GM23338 (cell line): Measurements from ENCODE around the gene WNK1. TPM values are rescaled to one million over a fixed set of nuclear protein-coding genes. Genes with fewer than 3 reads are reported as not detected.

ENCODE experiments used
- ATAC-seq: fragments of 200-7000 bp; cut with Tn5 transposase; 3 replicates; pipeline ENCODE4 v1.9.1; 2020
- DNase-seq: peaks from one replicate; pipeline ENCODE4 v3.0.0-alpha.2; 2015; ENCODE audit warnings: low spot score
- H2AFZ ChIP-seq: fragments of 200-600 bp; sonication (generic); 2 replicates; pipeline ENCODE4 v1.8.0; 2016; ENCODE audit warnings: antibody characterized with exemption, mild to moderate bottlenecking, moderate library complexity
- H3F3A ChIP-seq: fragments of 200-600 bp; sonication (generic); replicated peaks from 2 replicates; pipeline ENCODE4 v1.8.0; 2017; ENCODE audit warnings: antibody characterized with exemption, mixed run types, low read depth
- H3K27ac ChIP-seq: fragments of 200-600 bp; sonication (generic); 2 replicates; pipeline ENCODE4 v1.6.1; 2016; ENCODE audit warnings: low read depth
- H3K27me3 ChIP-seq: fragments of 200-600 bp; sonication (generic); 2 replicates; pipeline ENCODE4 v1.8.0; 2016; ENCODE audit warnings: mild to moderate bottlenecking, mixed run types, moderate library complexity; ENCODE audit not compliant: insufficient read depth
- H3K36me3 ChIP-seq: fragments of 200-600 bp; sonication (generic); 2 replicates; pipeline ENCODE4 v1.8.0; 2016; ENCODE audit warnings: mild to moderate bottlenecking; ENCODE audit not compliant: insufficient read depth
- H3K4me1 ChIP-seq: fragments of 200-600 bp; sonication (generic); 2 replicates; pipeline ENCODE4 v1.8.0; 2016; ENCODE audit warnings: mild to moderate bottlenecking, moderate library complexity; ENCODE audit not compliant: insufficient read depth
- H3K4me2 ChIP-seq: fragments of 200-600 bp; sonication (generic); 2 replicates; pipeline ENCODE4 v1.7.1; 2017; ENCODE audit warnings: mixed run types
- H3K4me3 ChIP-seq: fragments of 200-600 bp; sonication (generic); 2 replicates; pipeline ENCODE4 v1.6.1; 2016; ENCODE audit warnings: mixed run types
- H3K79me2 ChIP-seq: fragments of 200-600 bp; sonication (generic); replicated peaks from 2 replicates; pipeline ENCODE4 v1.8.0; 2017; ENCODE audit warnings: mild to moderate bottlenecking; ENCODE audit not compliant: insufficient read depth
- H3K9me2 ChIP-seq: fragments of 200-600 bp; sonication (generic); 2 replicates; pipeline ENCODE4 v1.8.0; 2017; ENCODE audit not compliant: insufficient read depth
- H4K20me1 ChIP-seq: fragments of 200-600 bp; sonication (generic); replicated peaks from 2 replicates; pipeline ENCODE4 v1.8.0; 2017; ENCODE audit warnings: mild to moderate bottlenecking; ENCODE audit not compliant: insufficient read depth
- H3K27ac Mint-ChIP-seq: 2 replicates; pipeline ENCODE4 v1.8.0; 2020; ENCODE audit warnings: inconsistent platforms, mild to moderate bottlenecking, moderate library complexity, mixed read lengths
- H3K27me3 Mint-ChIP-seq: 3 replicates; pipeline ENCODE4 v1.8.0; 2022; ENCODE audit warnings: low read depth, mild to moderate bottlenecking, moderate library complexity, mixed read lengths, inconsistent platforms; ENCODE audit not compliant: insufficient read depth, poor library complexity
- H3K36me3 Mint-ChIP-seq: 3 replicates; pipeline ENCODE4 v1.8.0; 2021; ENCODE audit warnings: low read depth, mild to moderate bottlenecking, inconsistent platforms, moderate library complexity, mixed read lengths
- H3K4me1 Mint-ChIP-seq: 3 replicates; pipeline ENCODE4 v1.8.0; 2020; ENCODE audit warnings: mild to moderate bottlenecking, inconsistent platforms, mixed read lengths
- H3K4me3 Mint-ChIP-seq: 3 replicates; pipeline ENCODE4 v1.8.0; 2021; ENCODE audit warnings: moderate library complexity, mild to moderate bottlenecking, inconsistent platforms, mixed read lengths
- H3K9me3 Mint-ChIP-seq: 3 replicates; pipeline ENCODE4 v1.8.0; 2020; ENCODE audit warnings: moderate library complexity, mild to moderate bottlenecking, inconsistent platforms, mixed read lengths
- CREB1 ChIP-seq: fragments of 250-450 bp; sonication (Bioruptor Pico); IDR thresholded peaks from 2 replicates; pipeline ENCODE4 v1.5.0; 2020; ENCODE audit warnings: low read depth, mild to moderate bottlenecking, moderate library complexity
- CTCF ChIP-seq, 2 experiments: fragments of 200-600 bp in 1 of 2; sonication (generic) in 1 of 2; conservative IDR thresholded peaks; 2 replicates each; pipeline versions ENCODE4 v1.5.1 to v1.6.1; 2016 to 2017; ENCODE audit warnings: antibody characterized with exemption in 2 of 2, low read depth in 2 of 2, mild to moderate bottlenecking in 2 of 2, moderate library complexity in 1 of 2
- NANOG ChIP-seq: IDR thresholded peaks from 2 replicates; pipeline ENCODE4 v1.6.1; 2016; ENCODE audit warnings: antibody characterized with exemption, borderline replicate concordance
- POLR2AphosphoS5 ChIP-seq: IDR thresholded peaks from 2 replicates; pipeline ENCODE4 v1.6.1; 2016; ENCODE audit warnings: antibody characterized with exemption, low read depth
- REST ChIP-seq: IDR thresholded peaks from one replicate; pipeline ENCODE4 v1.6.1; 2018; ENCODE audit warnings: antibody characterized with exemption; ENCODE audit not compliant: unreplicated experiment
- STAT1 ChIP-seq: IDR thresholded peaks from one replicate; pipeline ENCODE4 v1.6.1; 2016; ENCODE audit warnings: antibody characterized with exemption; ENCODE audit not compliant: unreplicated experiment
- ZNF114 ChIP-seq: fragments of 250-450 bp; sonication (Bioruptor Pico); IDR thresholded peaks from 2 replicates; pipeline ENCODE4 v1.5.0; 2020; ENCODE audit warnings: mild to moderate bottlenecking, moderate library complexity
- ZNF331 ChIP-seq: fragments of 250-450 bp; sonication (Bioruptor Pico); IDR thresholded peaks from 2 replicates; pipeline ENCODE4 v1.5.0; 2020; ENCODE audit warnings: low read depth, mild to moderate bottlenecking, moderate library complexity
- ZNF462 ChIP-seq: fragments of 250-450 bp; sonication (Bioruptor Pico); IDR thresholded peaks from 2 replicates; pipeline ENCODE4 v1.5.0; 2020; ENCODE audit warnings: mild to moderate bottlenecking, moderate library complexity
- polyA plus RNA-seq: library from polyadenylated mRNA; unstranded; fragments of >200 nt; fragmentation: Nextera tagmentation; extraction: Ambion mirVana; gene quantifications from 2 replicates; pipeline ENCODE4 v1.2.1, GENCODE V29; 2016
- total RNA-seq: library from RNA; depleted of rRNA; stranded (reverse); fragments of >200 nt; shearing (Covaris generic); gene quantifications from 2 replicates; pipeline ENCODE4 v1.2.3, GENCODE V29; 2014

The WNK1 gene
- total and polyA plus RNA-seq, 2 experiments from 2014 or later: 86.8 to 114 TPM

- no peak overlapping the region for H3K4me3 Mint-ChIP-seq
- peaks cover 9% of the 10 kb centered on the region; the same call in 1 of the 2 replicates for H3K36me3 ChIP-seq
- no peaks in the 10 kb centered on the region for H3K9me3 Mint-ChIP-seq
- H3K4me1 Mint-ChIP-seq: peaks cover 13% of the 10 kb centered on the region
- peaks cover 3% of the 10 kb centered on the region for H3K27me3 Mint-ChIP-seq
- H3K27me3 ChIP-seq: no peaks in the 10 kb centered on the region
- peaks cover 81% of the 10 kb centered on the region for H3K36me3 Mint-ChIP-seq
- H3K4me2 ChIP-seq: no peak overlapping the region
- H2AFZ ChIP-seq: no peak overlapping the region
- no peak overlapping the region for H3K4me3 ChIP-seq
- H3K4me1 ChIP-seq: peaks cover under 1% of the 10 kb centered on the region; the same call in 1 of the 2 replicates
- no peak overlapping the region for H3K27ac ChIP-seq
- ATAC-seq (no peak), DNase-seq (no peak)
- no peaks in the 10 kb centered on the region; the same call in none of the 2 replicates for H4K20me1 ChIP-seq
- no peaks in the 10 kb centered on the region for H3K79me2 ChIP-seq
- no peaks in the 10 kb centered on the region for H3K9me2 ChIP-seq
- TF ChIP-seq CTCF (conservative IDR thresholded peaks at IDR 0.05; ENCODE audit: low read depth in 2 of 2): no peak
- H3K27ac Mint-ChIP-seq: peak overlapping the region; percentile 49; the same call in 1 of the 2 replicates
- peaks cover 9% of the 10 kb centered on the region; the same call in 1 of the 2 replicates for H3F3A ChIP-seq
These were observed 168.3 kb downstream of the WNK1 start for GRCh38 chr12:920676-921075.

GRCh38 chr12:922285-922684, 169.9 kb downstream of the WNK1 start:
- H3F3A ChIP-seq: 0 out of 2 replicates have a peak, but pooled peaks cover 3% of the 10 kb centered on the region
- Mint-ChIP-seq H3K36me3 (peaks cover 81% of the 10 kb centered on the region), H3K27ac (no peak overlapping the region), H3K9me3 (no peaks in the 10 kb centered on the region), H3K4me3 (no peak overlapping the region), H3K27me3 (no peaks in the 10 kb centered on the region), H3K4me1 (peaks cover under 1% of the 10 kb centered on the region; the same call in 1 of the 3 replicates)
- no peaks in the 10 kb centered on the region for H3K9me2 ChIP-seq
- DNase-seq: no peak
- no peak overlapping the region for H3K4me2 ChIP-seq
- H3K79me2 ChIP-seq: no peaks in the 10 kb centered on the region
- ATAC-seq: no peak
- no peak overlapping the region for H3K27ac ChIP-seq
- H3K36me3 ChIP-seq: peaks cover 9% of the 10 kb centered on the region; the same call in 1 of the 2 replicates
- H2AFZ ChIP-seq: no peak overlapping the region
- H3K4me3 ChIP-seq: no peak overlapping the region
- no peaks in the 10 kb centered on the region; the same call in 1 of the 2 replicates for H4K20me1 ChIP-seq
- no peaks in the 10 kb centered on the region for H3K4me1 ChIP-seq
- no peaks in the 10 kb centered on the region for H3K27me3 ChIP-seq
- TF ChIP-seq ZNF462 (CRISPR knock-in tag): no peak
- TF ChIP-seq NANOG: no peak
- no peak for TF ChIP-seq POLR2AphosphoS5
- TF ChIP-seq ZNF114: no peak
- no peak for TF ChIP-seq ZNF331
- no peak for TF ChIP-seq REST
- TF ChIP-seq CREB1 (CRISPR knock-in tag): no peak
- TF ChIP-seq STAT1: no peak
